ENCODE data around the gene CFAP57.
A peak's percentile ranks its signal among the peaks of the same experiment; 100 is the strongest.

Gene CFAP57

GRCh38 chr1:43171876-43172526 is at the start of gene CFAP57, which contains the start of gene EBNA1BP2:
Gene CFAP57, plus strand, starts transcription at chr1:43172330. Its CDS starts 424 bp downstream, at chr1:43172754.
Gene EBNA1BP2, minus strand, starts transcription at chr1:43172290. Its CDS starts 172 bp downstream, at chr1:43172118.
- DNase-seq (ENCODE audit: low spot score): peak; percentile 89
- TF ChIP-seq, protein P1, sequence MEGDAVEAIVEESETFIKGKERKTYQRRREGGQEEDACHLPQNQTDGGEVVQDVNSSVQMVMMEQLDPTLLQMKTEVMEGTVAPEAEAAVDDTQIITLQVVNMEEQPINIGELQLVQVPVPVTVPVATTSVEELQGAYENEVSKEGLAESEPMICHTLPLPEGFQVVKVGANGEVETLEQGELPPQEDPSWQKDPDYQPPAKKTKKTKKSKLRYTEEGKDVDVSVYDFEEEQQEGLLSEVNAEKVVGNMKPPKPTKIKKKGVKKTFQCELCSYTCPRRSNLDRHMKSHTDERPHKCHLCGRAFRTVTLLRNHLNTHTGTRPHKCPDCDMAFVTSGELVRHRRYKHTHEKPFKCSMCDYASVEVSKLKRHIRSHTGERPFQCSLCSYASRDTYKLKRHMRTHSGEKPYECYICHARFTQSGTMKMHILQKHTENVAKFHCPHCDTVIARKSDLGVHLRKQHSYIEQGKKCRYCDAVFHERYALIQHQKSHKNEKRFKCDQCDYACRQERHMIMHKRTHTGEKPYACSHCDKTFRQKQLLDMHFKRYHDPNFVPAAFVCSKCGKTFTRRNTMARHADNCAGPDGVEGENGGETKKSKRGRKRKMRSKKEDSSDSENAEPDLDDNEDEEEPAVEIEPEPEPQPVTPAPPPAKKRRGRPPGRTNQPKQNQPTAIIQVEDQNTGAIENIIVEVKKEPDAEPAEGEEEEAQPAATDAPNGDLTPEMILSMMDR (IDR thresholded peaks at IDR 0.05; ENCODE audit: extremely low read depth, missing control alignments): no peak

DNA sequence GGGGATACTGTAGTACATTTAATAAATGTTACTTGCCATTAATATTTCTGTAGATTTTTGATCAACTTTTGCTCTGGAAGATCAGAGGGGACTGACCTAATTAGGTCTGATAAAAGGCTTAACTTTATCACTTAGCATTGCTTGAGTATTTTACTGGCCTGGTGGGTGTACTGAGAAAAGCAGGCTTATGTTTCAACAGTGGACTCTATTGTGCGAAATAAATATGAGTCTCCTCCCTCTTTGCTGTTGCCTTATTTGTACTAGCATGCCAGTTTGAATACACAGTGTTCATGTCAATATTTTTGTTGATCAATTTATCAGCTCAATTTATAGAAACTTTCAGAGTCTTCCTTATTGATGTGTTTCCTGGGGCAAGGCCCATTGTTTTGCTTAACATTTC is 49.1 kb upstream of the CFAP57 start:
- no peak for DNase-seq (ENCODE audit: low spot score)
- TF ChIP-seq, protein P1 (IDR thresholded peaks at IDR 0.05; ENCODE audit: extremely low read depth, missing control alignments): no peak

GRCh38 chr1:43128816-43129215 is 43.3 kb upstream of the CFAP57 start:
- DNase-seq (ENCODE audit: low spot score): no peak
- TF ChIP-seq, protein P1 (IDR thresholded peaks at IDR 0.05; ENCODE audit: extremely low read depth, missing control alignments): no peak

GRCh38 chr1:43129426-43129825 is 42.7 kb upstream of the CFAP57 start:
- DNase-seq (ENCODE audit: low spot score): no peak
- TF ChIP-seq, protein P1 (IDR thresholded peaks at IDR 0.05; ENCODE audit: extremely low read depth, missing control alignments): no peak

GRCh38 chr1:43134068-43134467 is 38.1 kb upstream of the CFAP57 start:
- TF ChIP-seq, protein P1 (IDR thresholded peaks at IDR 0.05; ENCODE audit: extremely low read depth, missing control alignments): no peak
- no peak for DNase-seq (ENCODE audit: low spot score)

DNA sequence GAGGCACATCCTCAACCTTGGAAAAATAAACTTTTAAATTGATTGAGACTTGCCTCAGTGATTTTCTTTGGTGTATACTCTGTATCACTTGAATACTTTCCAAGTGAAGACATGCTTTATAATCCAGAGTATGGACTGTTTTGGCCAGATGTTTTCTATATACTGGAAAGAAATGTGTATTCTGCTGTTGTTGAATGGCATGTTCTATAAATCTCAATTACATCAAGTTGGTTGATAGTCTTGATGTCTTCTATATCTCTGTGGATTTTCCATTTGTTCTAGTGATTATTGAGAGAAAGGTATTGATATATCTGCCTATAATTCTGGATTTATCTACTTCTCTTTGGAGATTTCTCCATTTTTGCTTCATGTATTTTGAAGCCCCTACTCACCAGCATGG is 37.5 kb upstream of the CFAP57 start:
- no peak for DNase-seq (ENCODE audit: low spot score)
- TF ChIP-seq, protein P1 (IDR thresholded peaks at IDR 0.05; ENCODE audit: extremely low read depth, missing control alignments): no peak

GRCh38 chr1:43135857-43136781 is 36.0 kb upstream of the CFAP57 start:
- no peak for DNase-seq (ENCODE audit: low spot score)

More at GRCh38 chr1:43135857-43136781, 36.0 kb upstream of the CFAP57 start:
- TF ChIP-seq, protein P1 (IDR thresholded peaks at IDR 0.05; ENCODE audit: extremely low read depth, missing control alignments): no peak

All from GM20000 (cell line).